H9 (cell line): ENCODE data around the gene CERS5. TPM values are rescaled to one million over a fixed set of nuclear protein-coding genes. Genes with fewer than 3 reads are reported as not detected.
"Not testable (repeated sequence)": the region's sequence is repeated elsewhere in the genome, so short reads cannot be mapped to it uniquely, and the experiment has no call there.

Experiments used
- DNase-seq: peaks from one replicate; pipeline ENCODE4 v3.0.0-alpha.2; 2017
- H2AFZ ChIP-seq: one replicate; pipeline ENCODE4 v1.6.1; 2013; ENCODE audit warnings: mild to moderate bottlenecking, low read length, control low read depth, moderate library complexity
- H2AK5ac ChIP-seq: 2 replicates; pipeline ENCODE4 v1.6.1; 2013; ENCODE audit warnings: low read length, control low read depth, mixed read lengths; ENCODE audit not compliant: insufficient read length
- H2BK120ac ChIP-seq: one replicate; pipeline ENCODE4 v1.6.1; 2013; ENCODE audit warnings: low read depth, mild to moderate bottlenecking, low read length, control low read depth, inconsistent platforms; ENCODE audit not compliant: poor library complexity, severe bottlenecking
- H2BK12ac ChIP-seq: 2 replicates; pipeline ENCODE4 v1.6.1; 2013; ENCODE audit warnings: low read length, control low read depth, mixed read lengths, low read depth; ENCODE audit not compliant: insufficient read length
- H2BK15ac ChIP-seq: 2 replicates; pipeline ENCODE4 v1.6.1; 2013; ENCODE audit warnings: low read depth, low read length, control low read depth
- H2BK20ac ChIP-seq: one replicate; pipeline ENCODE4 v1.6.1; 2013; ENCODE audit warnings: low read depth, mild to moderate bottlenecking, low read length, control low read depth, inconsistent platforms; ENCODE audit not compliant: poor library complexity, severe bottlenecking
- H2BK5ac ChIP-seq: 2 replicates; pipeline ENCODE4 v1.6.1; 2013; ENCODE audit warnings: low read length, control low read depth, mixed read lengths; ENCODE audit not compliant: insufficient read length
- H3K14ac ChIP-seq: 2 replicates; pipeline ENCODE4 v1.6.1; 2013; ENCODE audit warnings: low read length, control low read depth; ENCODE audit not compliant: insufficient read depth
- H3K18ac ChIP-seq: 2 replicates; pipeline ENCODE4 v1.6.1; 2013; ENCODE audit warnings: low read depth, mild to moderate bottlenecking, mixed read lengths, low read length, control low read depth; ENCODE audit not compliant: insufficient read length
- H3K23ac ChIP-seq: 2 replicates; pipeline ENCODE4 v1.6.1; 2013; ENCODE audit warnings: low read length, control low read depth, mixed read lengths, low read depth; ENCODE audit not compliant: insufficient read length
- H3K23me2 ChIP-seq: 2 replicates; pipeline ENCODE4 v1.6.1; 2013; ENCODE audit warnings: low read depth, mild to moderate bottlenecking, mixed read lengths, low read length, control low read depth; ENCODE audit not compliant: insufficient read length, poor library complexity, severe bottlenecking
- H3K27ac ChIP-seq: 2 replicates; pipeline ENCODE4 v1.5.1; 2013; ENCODE audit warnings: low read length, control low read depth, mixed read lengths, low read depth; ENCODE audit not compliant: insufficient read length
- H3K27me3 ChIP-seq: 2 replicates; pipeline ENCODE4 v1.6.1; 2013; ENCODE audit warnings: low read length, control low read depth, inconsistent platforms; ENCODE audit not compliant: insufficient read depth
- H3K4ac ChIP-seq: 2 replicates; pipeline ENCODE4 v1.6.1; 2013; ENCODE audit warnings: low read depth, mild to moderate bottlenecking, control low read depth, inconsistent platforms, low read length, moderate library complexity
- H3K4me1 ChIP-seq: 2 replicates; pipeline ENCODE4 v1.6.1; 2013; ENCODE audit warnings: low read length, control low read depth, inconsistent platforms; ENCODE audit not compliant: insufficient read depth
- H3K4me2 ChIP-seq: 2 replicates; pipeline ENCODE4 v1.6.1; 2013; ENCODE audit warnings: low read length, control low read depth, mixed read lengths; ENCODE audit not compliant: insufficient read length, insufficient read depth
- H3K56ac ChIP-seq: 2 replicates; pipeline ENCODE4 v1.6.1; 2013; ENCODE audit warnings: low read depth, mild to moderate bottlenecking, mixed read lengths, low read length, control low read depth; ENCODE audit not compliant: insufficient read length
- H3K79me1 ChIP-seq: 2 replicates; pipeline ENCODE4 v1.6.1; 2013; ENCODE audit warnings: low read depth, mild to moderate bottlenecking, moderate library complexity, low read length, control low read depth, inconsistent platforms; ENCODE audit not compliant: insufficient read depth, poor library complexity, severe bottlenecking
- H3K79me2 ChIP-seq: 2 replicates; pipeline ENCODE4 v1.6.1; 2013; ENCODE audit warnings: low read length, control low read depth, inconsistent platforms; ENCODE audit not compliant: insufficient read depth
- H3K9ac ChIP-seq: 2 replicates; pipeline ENCODE4 v1.6.1; 2013; ENCODE audit warnings: low read length, control low read depth, mixed read lengths; ENCODE audit not compliant: insufficient read length; ENCODE audit errors: extremely low read depth
- H3K9me3 ChIP-seq: one replicate; pipeline ENCODE4 v1.6.1; 2013; ENCODE audit warnings: low read depth, low read length, inconsistent platforms; ENCODE audit not compliant: control insufficient read depth
- H3T11ph ChIP-seq: one replicate; pipeline ENCODE4 v1.6.1; 2013; ENCODE audit warnings: mild to moderate bottlenecking, low read length, control low read depth, inconsistent platforms
- H4K20me1 ChIP-seq: one replicate; pipeline ENCODE4 v1.6.1; 2013; ENCODE audit not compliant: control insufficient read depth, insufficient read length, insufficient read depth
- H4K5ac ChIP-seq: 2 replicates; pipeline ENCODE4 v1.6.1; 2013; ENCODE audit warnings: low read depth, mild to moderate bottlenecking, mixed read lengths, low read length, control low read depth; ENCODE audit not compliant: insufficient read length
- H4K8ac ChIP-seq: replicated peaks from 2 replicates; pipeline ENCODE4 v1.6.1; 2013; ENCODE audit warnings: low read length, control low read depth, mixed read lengths, low read depth; ENCODE audit not compliant: insufficient read length
- H4K91ac ChIP-seq: 2 replicates; pipeline ENCODE4 v1.6.1; 2013; ENCODE audit warnings: low read depth, mild to moderate bottlenecking, moderate library complexity, mixed read lengths, low read length, control low read depth; ENCODE audit not compliant: insufficient read length
- H3K27ac Mint-ChIP-seq, 3 experiments: 2 replicates in 2 of 3; 3 replicates in 1 of 3; pipeline ENCODE4 v1.8.0; 2020 to 2021; ENCODE audit warnings: mixed read lengths in 3 of 3, mild to moderate bottlenecking in 1 of 3, moderate library complexity in 1 of 3
- H3K27me3 Mint-ChIP-seq: 2 replicates; pipeline ENCODE4 v1.8.0; 2021; ENCODE audit warnings: low read depth, mild to moderate bottlenecking, moderate library complexity, mixed read lengths
- H3K36me3 Mint-ChIP-seq, 3 experiments: 2 replicates in 2 of 3; 3 replicates in 1 of 3; pipeline ENCODE4 v1.8.0; 2020 to 2021; ENCODE audit warnings: low read depth in 3 of 3, mixed read lengths in 3 of 3; ENCODE audit not compliant: insufficient read depth in 1 of 3
- H3K4me1 Mint-ChIP-seq, 2 experiments: 2 replicates each; pipeline ENCODE4 v1.8.0; 2020; ENCODE audit warnings: mixed read lengths in 2 of 2
- H3K4me3 Mint-ChIP-seq, 2 experiments: 2 replicates in 1 of 2; 3 replicates in 1 of 2; pipeline ENCODE4 v1.8.0; 2020 to 2021; ENCODE audit warnings: mild to moderate bottlenecking in 2 of 2, mixed read lengths in 2 of 2, moderate library complexity in 1 of 2
- H3K9me3 Mint-ChIP-seq, 2 experiments: 2 replicates in 1 of 2; 3 replicates in 1 of 2; pipeline ENCODE4 v1.8.0; 2020; ENCODE audit warnings: mild to moderate bottlenecking in 2 of 2, mixed read lengths in 2 of 2, moderate library complexity in 1 of 2
- WGBS: extraction: QIAGEN DNeasy Blood & Tissue Kit; methylation state at CpG from one replicate; pipeline ENCODE4 v1.1.7; 2013; ENCODE audit warnings: missing lambda C conversion rate, low lambda C conversion rate, mixed read lengths; ENCODE audit not compliant: insufficient read length; ENCODE audit errors: extremely low coverage; 5-methylcytosine and 5-hydroxymethylcytosine counted together
- total RNA-seq: library from RNA; stranded (reverse); gene quantifications from 2 replicates; pipeline ENCODE4 v1.2.1, GENCODE V29; 2021
- TF ChIP-seq, protein P1 (sequence below): fragments of 200-600 bp; sonication (generic); conservative IDR thresholded peaks from 3 replicates; pipeline ENCODE4 v1.8.0; 2021; ENCODE audit warnings: antibody characterized with exemption, mild to moderate bottlenecking

CERS5 gene
- total RNA-seq, 1 experiment from 2014 or later = 68.8 TPM

DNA sequence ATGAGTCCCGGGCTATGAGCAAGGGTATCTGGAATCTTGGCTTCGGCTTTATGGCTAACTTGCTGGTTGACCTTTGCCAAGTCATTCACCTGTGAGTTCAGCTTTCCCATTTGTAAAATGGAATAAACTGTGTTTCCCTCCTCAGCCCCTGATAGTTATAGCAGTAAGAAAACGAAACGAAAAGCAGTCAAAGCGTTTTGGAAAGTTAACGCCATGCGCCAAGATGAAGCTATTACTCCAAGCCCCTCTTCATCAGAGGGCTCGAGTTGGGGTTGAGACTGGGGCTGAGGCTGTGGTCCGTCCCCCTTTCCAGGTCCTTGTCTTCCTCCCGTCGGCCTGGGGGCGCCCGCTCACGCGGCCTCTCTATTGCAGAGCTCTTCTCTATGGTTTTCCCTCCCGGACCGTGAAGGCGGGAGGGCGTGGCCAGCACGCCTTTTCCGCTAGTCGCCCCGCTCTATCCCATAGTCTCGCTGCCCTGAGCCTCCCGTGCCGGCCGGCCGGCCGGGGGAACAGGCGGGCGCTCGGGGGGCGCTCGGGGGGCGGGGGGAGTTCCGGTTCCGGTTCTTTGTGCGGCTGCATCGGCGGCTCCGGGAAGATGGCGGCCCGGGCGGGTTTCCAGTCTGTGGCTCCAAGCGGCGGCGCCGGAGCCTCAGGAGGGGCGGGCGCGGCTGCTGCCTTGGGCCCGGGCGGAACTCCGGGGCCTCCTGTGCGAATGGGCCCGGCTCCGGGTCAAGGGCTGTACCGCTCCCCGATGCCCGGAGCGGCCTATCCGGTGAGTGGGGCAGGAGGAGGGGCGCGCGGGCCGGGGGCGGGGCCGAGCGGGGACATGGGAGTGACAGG is 82.2 kb downstream of the CERS5 start, which contains the start of gene SMARCD1:
Gene SMARCD1, plus strand, starts transcription at position 568 of the 840 bp plus-strand sequence. Its CDS starts 28 bp downstream, at position 596.
- Histone ChIP-seq H2BK15ac (no peak within 1 kb of the TSS), H3K79me1 (no peaks in the 10 kb centered on the region), H3K56ac (no peak within 1 kb of the TSS), H2BK20ac (no peak within 1 kb of the TSS), H2AFZ (no peak within 1 kb of the TSS), H3K9me3 (no peaks in the 10 kb centered on the region), H3K9ac (peak within 1 kb of the TSS; percentile 52), H3K27me3 (no peaks in the 10 kb centered on the region), H4K91ac (no peak within 1 kb of the TSS), H3K23ac (no peak within 1 kb of the TSS), H2BK5ac (no peak within 1 kb of the TSS), H3K79me2 (no peaks in the 10 kb centered on the region), H2AK5ac (no peak within 1 kb of the TSS), H3K18ac (peak within 1 kb of the TSS; percentile 86), H4K5ac (no peak within 1 kb of the TSS), H2BK12ac (no peak within 1 kb of the TSS), H3T11ph (no peak within 1 kb of the TSS), H4K8ac (no peak within 1 kb of the TSS), H3K27ac (peak within 1 kb of the TSS; percentile 4), H2BK120ac (no peak within 1 kb of the TSS), H3K14ac (peak within 1 kb of the TSS; percentile 89; the same call in 1 of the 2 replicates), H3K4me2 (peak within 1 kb of the TSS; percentile 72), H3K4me1 (no peaks in the 10 kb centered on the region), H3K4ac (no peak within 1 kb of the TSS), H4K20me1 (no peaks in the 10 kb centered on the region), H3K23me2 (no peaks in the 10 kb centered on the region)
- peaks cover 11 to 23% of the 10 kb centered on the region in 2 experiments for H3K4me1 Mint-ChIP-seq
- peak; percentile 98 for DNase-seq
- H3K4me3 Mint-ChIP-seq = peak within 1 kb of the TSS; percentile 90 to 95
- no peaks in the 10 kb centered on the region for H3K9me3 Mint-ChIP-seq
- H3K27ac Mint-ChIP-seq = peak within 1 kb of the TSS; percentile 92 to 97 (median 95)
- peaks cover 34 to 43% (median 39%) of the 10 kb centered on the region in 3 experiments for H3K36me3 Mint-ChIP-seq
- peaks cover 16% of the 10 kb centered on the region for H3K27me3 Mint-ChIP-seq
- TF ChIP-seq, protein P1, sequence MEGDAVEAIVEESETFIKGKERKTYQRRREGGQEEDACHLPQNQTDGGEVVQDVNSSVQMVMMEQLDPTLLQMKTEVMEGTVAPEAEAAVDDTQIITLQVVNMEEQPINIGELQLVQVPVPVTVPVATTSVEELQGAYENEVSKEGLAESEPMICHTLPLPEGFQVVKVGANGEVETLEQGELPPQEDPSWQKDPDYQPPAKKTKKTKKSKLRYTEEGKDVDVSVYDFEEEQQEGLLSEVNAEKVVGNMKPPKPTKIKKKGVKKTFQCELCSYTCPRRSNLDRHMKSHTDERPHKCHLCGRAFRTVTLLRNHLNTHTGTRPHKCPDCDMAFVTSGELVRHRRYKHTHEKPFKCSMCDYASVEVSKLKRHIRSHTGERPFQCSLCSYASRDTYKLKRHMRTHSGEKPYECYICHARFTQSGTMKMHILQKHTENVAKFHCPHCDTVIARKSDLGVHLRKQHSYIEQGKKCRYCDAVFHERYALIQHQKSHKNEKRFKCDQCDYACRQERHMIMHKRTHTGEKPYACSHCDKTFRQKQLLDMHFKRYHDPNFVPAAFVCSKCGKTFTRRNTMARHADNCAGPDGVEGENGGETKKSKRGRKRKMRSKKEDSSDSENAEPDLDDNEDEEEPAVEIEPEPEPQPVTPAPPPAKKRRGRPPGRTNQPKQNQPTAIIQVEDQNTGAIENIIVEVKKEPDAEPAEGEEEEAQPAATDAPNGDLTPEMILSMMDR = peak; percentile 70
- no CpG with 5 or more reads among the region's 69 CpGs for WGBS

DNA sequence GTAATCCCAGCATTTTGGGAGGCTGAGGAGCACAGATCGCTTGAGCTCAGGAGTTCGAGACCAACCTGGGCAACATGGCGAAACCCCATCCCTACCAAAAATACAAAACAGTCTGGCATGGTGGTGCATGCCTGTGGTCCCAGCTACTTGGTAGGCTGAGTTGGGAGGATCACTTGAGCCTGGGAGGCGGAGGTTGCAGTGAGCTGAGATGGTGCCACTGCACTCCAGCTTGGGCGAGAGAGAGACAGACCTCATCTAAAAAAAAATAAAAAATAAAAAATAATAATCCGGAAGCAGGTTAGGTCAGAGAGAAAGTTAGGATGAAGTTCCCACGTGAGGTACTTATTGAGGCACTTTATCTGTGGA is 82.8 kb downstream of the CERS5 start:
- H3K4me1 ChIP-seq, H2BK120ac ChIP-seq, H4K8ac ChIP-seq, H3T11ph ChIP-seq, H4K91ac ChIP-seq, H3K27me3 ChIP-seq, H2AK5ac ChIP-seq, H3K56ac ChIP-seq, H3K9me3 ChIP-seq, H2BK15ac ChIP-seq, H3K79me1 ChIP-seq, H2AFZ ChIP-seq, H3K4ac ChIP-seq, H3K23me2 ChIP-seq, DNase-seq, H3K79me2 ChIP-seq, H2BK20ac ChIP-seq, H3K14ac ChIP-seq, H3K18ac ChIP-seq, H2BK5ac ChIP-seq, H4K20me1 ChIP-seq, H3K23ac ChIP-seq, H4K5ac ChIP-seq, H2BK12ac ChIP-seq, H3K9me3 Mint-ChIP-seq: not testable (repeated sequence)
- Mint-ChIP-seq H3K4me1 (peaks cover 11 to 23% of the 10 kb centered on the region in 2 experiments), H3K27ac (peak overlapping the region; percentile 88 to 95 (median 92); a peak in 6 of 7 replicates), H3K27me3 (peaks cover 20% of the 10 kb centered on the region), H3K36me3 (peaks cover 28 to 36% (median 33%) of the 10 kb centered on the region in 3 experiments), H3K4me3 (peak overlapping the region; percentile 90 to 95)
- peak overlapping the region; percentile 4 for H3K27ac ChIP-seq
- peak overlapping the region; percentile 26 for H3K9ac ChIP-seq
- WGBS = no CpG with 5 or more reads among the region's 7 CpGs
- peak overlapping the region; percentile 54 for H3K4me2 ChIP-seq
